Measurements from ENCODE around the gene SECTM1.

SECTM1 gene

GRCh38 chr17:82310877-82311276, 22.7 kb downstream of the SECTM1 start:
- TF ChIP-seq EZH2phosphoT487 (IDR thresholded peaks at IDR 0.05; ENCODE audit: borderline replicate concordance, low read length) (no peak), CTCF (IDR thresholded peaks at IDR 0.05; ENCODE audit: low read depth, low read length, poor library complexity, severe bottlenecking) (no peak)
- Histone ChIP-seq H3K27me3 (ENCODE audit: control insufficient read depth, low read length) (no peaks in the 10 kb centered on the region), H3K27ac (ENCODE audit: low read depth, low read length) (no peak overlapping the region), H3K79me2 (ENCODE audit: control insufficient read depth, low read length) (no peaks in the 10 kb centered on the region), H3K4me1 (ENCODE audit: control insufficient read depth, low read length) (no peaks in the 10 kb centered on the region), H3K4me3 (ENCODE audit: low read length) (no peak overlapping the region), H3K4me2 (ENCODE audit: low read length) (no peak overlapping the region), H3K9me3 (ENCODE audit: control insufficient read depth, insufficient read depth, low read length) (no peaks in the 10 kb centered on the region), H3K9me2 (replicated peaks; ENCODE audit: control insufficient read depth, low read length) (no peaks in the 10 kb centered on the region), H4K20me1 (ENCODE audit: control insufficient read depth, insufficient read depth, low read depth, low read length) (no peaks in the 10 kb centered on the region), H3F3A (ENCODE audit: control insufficient read depth, insufficient read depth) (no peaks in the 10 kb centered on the region), H3K36me3 (ENCODE audit: control insufficient read depth, low read length) (no peaks in the 10 kb centered on the region)

GRCh38 chr17:82309656-82310570, 23.7 kb downstream of the SECTM1 start:
- no peak overlapping the region for H3K4me3 ChIP-seq (ENCODE audit: low read length)
- no peak overlapping the region for H3K27ac ChIP-seq (ENCODE audit: low read depth, low read length)
- H3K36me3 ChIP-seq (ENCODE audit: control insufficient read depth, low read length) = no peaks in the 10 kb centered on the region
- no peaks in the 10 kb centered on the region for H3K27me3 ChIP-seq (ENCODE audit: control insufficient read depth, low read length)
- no peaks in the 10 kb centered on the region for H3K9me3 ChIP-seq (ENCODE audit: control insufficient read depth, insufficient read depth, low read length)
- no peaks in the 10 kb centered on the region for H3F3A ChIP-seq (ENCODE audit: control insufficient read depth, insufficient read depth)
- no peak overlapping the region for H3K4me2 ChIP-seq (ENCODE audit: low read length)
- H3K9me2 ChIP-seq (replicated peaks; ENCODE audit: control insufficient read depth, low read length) = no peaks in the 10 kb centered on the region
- H3K79me2 ChIP-seq (ENCODE audit: control insufficient read depth, low read length) = no peaks in the 10 kb centered on the region
- H3K4me1 ChIP-seq (ENCODE audit: control insufficient read depth, low read length) = no peaks in the 10 kb centered on the region
- no peaks in the 10 kb centered on the region for H4K20me1 ChIP-seq (ENCODE audit: control insufficient read depth, insufficient read depth, low read depth, low read length)
- TF ChIP-seq CTCF (IDR thresholded peaks at IDR 0.05; ENCODE audit: low read depth, low read length, poor library complexity, severe bottlenecking) (no peak), EZH2phosphoT487 (IDR thresholded peaks at IDR 0.05; ENCODE audit: borderline replicate concordance, low read length) (no peak)

- Histone ChIP-seq H4K20me1 (ENCODE audit: control insufficient read depth, insufficient read depth, low read depth, low read length) (no peaks in the 10 kb centered on the region), H3F3A (ENCODE audit: control insufficient read depth, insufficient read depth) (no peaks in the 10 kb centered on the region), H3K27me3 (ENCODE audit: control insufficient read depth, low read length) (peaks cover 18% of the 10 kb centered on the region), H3K4me3 (ENCODE audit: low read length) (no peak overlapping the region), H3K27ac (ENCODE audit: low read depth, low read length) (no peak overlapping the region), H3K9me3 (ENCODE audit: control insufficient read depth, insufficient read depth, low read length) (no peaks in the 10 kb centered on the region), H3K4me1 (ENCODE audit: control insufficient read depth, low read length) (peaks cover 4% of the 10 kb centered on the region), H3K36me3 (ENCODE audit: control insufficient read depth, low read length) (no peaks in the 10 kb centered on the region), H3K9me2 (replicated peaks; ENCODE audit: control insufficient read depth, low read length) (no peaks in the 10 kb centered on the region), H3K79me2 (ENCODE audit: control insufficient read depth, low read length) (no peaks in the 10 kb centered on the region), H3K4me2 (ENCODE audit: low read length) (no peak overlapping the region)
- TF ChIP-seq EZH2phosphoT487 (IDR thresholded peaks at IDR 0.05; ENCODE audit: borderline replicate concordance, low read length) (no peak), CTCF (IDR thresholded peaks at IDR 0.05; ENCODE audit: low read depth, low read length, poor library complexity, severe bottlenecking) (no peak)
Measured at GRCh38 chr17:82305727-82306300, 27.8 kb downstream of the SECTM1 start.

All from DOHH2 (cell line).